Activated naive CD8-positive, alpha-beta T cell (primary cell): ENCODE results near the gene CUL9.

Experiments
- H3K27ac Mint-ChIP-seq: one replicate; pipeline ENCODE4 v1.8.0; 2021; ENCODE audit warnings: mixed read lengths
- H3K27me3 Mint-ChIP-seq: one replicate; pipeline ENCODE4 v1.8.0; 2021; ENCODE audit warnings: mixed read lengths
- H3K36me3 Mint-ChIP-seq: one replicate; pipeline ENCODE4 v1.8.0; 2021; ENCODE audit warnings: mixed read lengths
- H3K4me1 Mint-ChIP-seq: one replicate; pipeline ENCODE4 v1.8.0; 2021; ENCODE audit warnings: low read depth, mixed read lengths
- H3K4me3 Mint-ChIP-seq: one replicate; pipeline ENCODE4 v1.8.0; 2021; ENCODE audit warnings: mild to moderate bottlenecking, mixed read lengths
- H3K9me3 Mint-ChIP-seq: one replicate; pipeline ENCODE4 v1.8.0; 2021; ENCODE audit warnings: low read depth, mixed read lengths

Gene CUL9

DNA sequence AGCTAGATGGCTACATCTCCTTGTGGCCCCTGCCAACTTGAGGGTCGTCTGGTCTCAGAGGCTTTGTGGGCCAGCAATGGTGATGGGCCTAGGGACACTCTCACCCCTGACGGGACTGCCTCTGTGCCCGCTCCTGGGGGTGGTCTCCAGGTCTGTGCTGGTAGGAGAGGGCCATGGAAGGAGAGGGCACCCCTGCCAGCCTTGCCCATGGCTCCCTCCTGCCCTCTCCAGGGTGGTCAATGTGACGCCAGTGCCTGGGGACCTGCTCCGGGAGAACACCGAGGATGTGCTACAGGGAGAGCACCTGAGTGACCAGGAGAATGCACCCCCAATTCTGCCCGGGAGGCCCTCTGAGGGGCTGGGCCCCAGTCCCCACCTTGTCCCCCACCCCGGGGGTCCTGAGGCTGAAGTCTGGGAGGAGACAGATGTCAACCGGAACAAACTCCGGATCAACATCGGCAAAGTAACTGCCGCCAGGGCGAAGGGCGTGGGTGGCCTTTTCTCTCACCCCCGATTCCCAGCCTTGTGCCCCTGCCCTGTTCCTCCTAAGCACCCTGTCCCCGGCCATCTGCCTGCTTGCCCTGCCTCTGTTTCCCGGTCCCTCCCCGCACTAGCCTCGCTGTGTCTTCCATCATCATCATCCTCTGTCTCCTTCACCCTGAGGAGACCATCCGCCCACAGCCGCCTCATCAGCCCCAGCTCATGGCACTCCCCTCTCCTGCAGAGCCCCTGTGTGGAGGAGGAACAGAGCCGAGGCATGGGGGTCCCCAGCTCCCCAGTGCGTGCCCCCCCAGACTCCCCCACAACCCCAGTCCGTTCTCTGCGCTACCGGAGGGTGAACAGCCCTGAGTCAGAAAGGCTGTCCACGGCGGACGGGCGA lies 77.1 kb downstream of the CUL9 start:
- no peaks in the 10 kb centered on the region for H3K9me3 Mint-ChIP-seq
- peaks cover 7% of the 10 kb centered on the region for H3K27me3 Mint-ChIP-seq
- no peaks in the 10 kb centered on the region for H3K36me3 Mint-ChIP-seq
- no peak overlapping the region for H3K4me3 Mint-ChIP-seq
- H3K4me1 Mint-ChIP-seq = peaks cover 3% of the 10 kb centered on the region
- no peak overlapping the region for H3K27ac Mint-ChIP-seq

DNA sequence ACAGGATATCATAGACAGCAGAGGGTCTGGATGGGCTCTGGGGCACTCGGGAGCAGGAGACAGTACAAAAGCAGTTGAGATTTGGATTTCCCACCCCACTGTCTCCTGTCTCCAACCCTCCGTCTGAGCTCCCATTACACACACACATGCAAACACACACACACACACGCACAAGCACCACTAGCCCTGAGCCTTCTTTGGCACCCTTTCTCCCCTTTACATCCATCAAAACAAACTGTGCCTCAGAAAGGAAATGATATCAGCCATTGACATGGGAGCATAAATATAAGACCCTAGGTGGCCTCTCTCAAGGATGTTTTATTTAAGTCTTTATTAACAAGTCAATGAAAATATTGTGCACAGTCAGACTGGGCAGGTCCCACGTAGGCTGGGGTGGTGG lies 78.8 kb downstream of the CUL9 start:
- Mint-ChIP-seq H3K27ac (no peak overlapping the region), H3K4me1 (peaks cover 3% of the 10 kb centered on the region), H3K4me3 (no peak overlapping the region), H3K9me3 (no peaks in the 10 kb centered on the region), H3K27me3 (peaks cover 6% of the 10 kb centered on the region), H3K36me3 (no peaks in the 10 kb centered on the region)

DNA sequence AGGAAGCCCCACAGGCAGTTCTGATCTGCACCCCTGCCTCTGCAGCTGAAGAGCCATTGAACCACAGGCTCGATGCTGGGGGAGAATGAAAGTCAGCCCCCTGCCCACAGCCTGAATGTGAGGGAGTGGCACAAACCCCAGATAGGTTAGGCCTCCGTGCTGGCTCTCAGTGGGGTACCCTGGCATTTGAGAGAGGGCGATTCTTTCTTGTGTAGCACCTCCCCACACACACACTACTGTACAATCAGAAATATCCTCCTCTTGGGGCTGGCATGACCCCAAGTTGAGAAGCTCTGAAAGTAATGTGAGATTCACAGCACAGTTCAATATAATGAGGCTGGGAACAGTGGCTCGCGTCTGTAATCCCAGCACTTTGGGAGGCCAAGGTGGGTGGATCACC lies 79.2 kb downstream of the CUL9 start:
- Mint-ChIP-seq H3K4me1 (peaks cover 3% of the 10 kb centered on the region), H3K27ac (no peak overlapping the region), H3K36me3 (no peaks in the 10 kb centered on the region), H3K27me3 (peaks cover 6% of the 10 kb centered on the region), H3K9me3 (no peaks in the 10 kb centered on the region), H3K4me3 (no peak overlapping the region)

DNA sequence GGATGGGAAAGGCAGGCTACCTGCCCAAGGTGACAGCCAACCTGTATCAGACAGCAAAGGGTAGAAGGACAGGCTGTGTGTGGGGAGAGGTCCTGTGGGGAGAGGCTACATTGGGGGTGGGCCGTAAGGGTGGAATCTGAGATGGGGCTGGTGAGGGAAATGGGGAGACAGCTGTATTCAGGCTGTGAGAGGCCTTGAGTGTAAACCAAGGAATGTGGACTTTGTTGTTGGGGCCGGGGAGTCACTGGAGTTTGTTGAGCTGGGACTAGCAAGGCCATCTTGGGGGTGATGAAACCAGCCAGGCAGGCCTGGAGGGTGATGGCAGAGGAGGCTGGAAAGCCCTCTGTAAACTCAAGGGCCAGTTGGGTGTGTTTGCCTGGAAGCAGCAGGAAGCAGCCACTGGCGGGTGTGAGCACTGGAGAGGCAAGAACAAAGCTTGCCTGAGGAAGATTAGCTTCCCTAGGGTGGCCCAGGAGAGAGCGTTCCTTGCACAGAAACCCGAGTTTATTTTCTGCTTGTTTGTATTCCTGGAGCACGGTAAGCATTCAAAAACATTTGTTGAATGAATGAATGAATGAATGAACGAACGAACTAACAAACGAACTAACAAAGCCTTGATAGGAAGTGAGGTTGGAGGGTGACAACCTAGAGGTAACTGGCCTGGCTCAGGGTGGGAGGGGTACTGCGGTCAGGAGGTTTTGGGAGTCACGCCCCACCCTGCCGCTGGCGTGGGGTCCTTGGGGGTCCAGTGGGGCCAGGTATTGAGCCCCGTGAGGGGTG lies 80.2 kb downstream of the CUL9 start:
- Mint-ChIP-seq H3K4me1 (peaks cover 2% of the 10 kb centered on the region), H3K27me3 (peaks cover 3% of the 10 kb centered on the region), H3K9me3 (no peaks in the 10 kb centered on the region), H3K27ac (no peak overlapping the region), H3K4me3 (no peak overlapping the region), H3K36me3 (no peaks in the 10 kb centered on the region)

DNA sequence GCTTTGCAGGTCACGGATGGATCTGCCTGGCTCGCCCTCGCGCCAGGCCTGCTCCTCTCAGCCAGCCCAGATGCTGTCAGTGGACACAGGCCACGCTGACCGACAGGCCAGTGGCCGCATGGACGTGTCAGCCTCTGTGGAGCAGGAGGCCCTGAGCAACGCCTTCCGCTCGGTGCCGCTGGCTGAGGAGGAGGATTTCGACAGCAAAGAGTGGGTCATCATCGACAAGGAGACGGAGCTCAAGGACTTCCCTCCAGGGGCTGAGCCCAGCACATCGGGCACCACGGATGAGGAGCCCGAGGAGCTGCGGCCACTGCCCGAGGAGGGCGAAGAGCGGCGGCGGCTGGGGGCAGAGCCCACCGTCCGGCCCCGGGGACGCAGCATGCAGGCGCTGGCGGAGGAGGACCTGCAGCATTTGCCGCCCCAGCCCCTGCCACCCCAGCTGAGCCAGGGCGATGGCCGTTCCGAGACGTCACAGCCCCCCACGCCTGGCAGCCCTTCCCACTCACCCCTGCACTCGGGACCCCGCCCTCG lies 80.9 kb downstream of the CUL9 start:
- Mint-ChIP-seq H3K4me3 (no peak overlapping the region), H3K36me3 (no peaks in the 10 kb centered on the region), H3K9me3 (no peaks in the 10 kb centered on the region), H3K4me1 (no peaks in the 10 kb centered on the region), H3K27ac (no peak overlapping the region), H3K27me3 (peaks cover 3% of the 10 kb centered on the region)

DNA sequence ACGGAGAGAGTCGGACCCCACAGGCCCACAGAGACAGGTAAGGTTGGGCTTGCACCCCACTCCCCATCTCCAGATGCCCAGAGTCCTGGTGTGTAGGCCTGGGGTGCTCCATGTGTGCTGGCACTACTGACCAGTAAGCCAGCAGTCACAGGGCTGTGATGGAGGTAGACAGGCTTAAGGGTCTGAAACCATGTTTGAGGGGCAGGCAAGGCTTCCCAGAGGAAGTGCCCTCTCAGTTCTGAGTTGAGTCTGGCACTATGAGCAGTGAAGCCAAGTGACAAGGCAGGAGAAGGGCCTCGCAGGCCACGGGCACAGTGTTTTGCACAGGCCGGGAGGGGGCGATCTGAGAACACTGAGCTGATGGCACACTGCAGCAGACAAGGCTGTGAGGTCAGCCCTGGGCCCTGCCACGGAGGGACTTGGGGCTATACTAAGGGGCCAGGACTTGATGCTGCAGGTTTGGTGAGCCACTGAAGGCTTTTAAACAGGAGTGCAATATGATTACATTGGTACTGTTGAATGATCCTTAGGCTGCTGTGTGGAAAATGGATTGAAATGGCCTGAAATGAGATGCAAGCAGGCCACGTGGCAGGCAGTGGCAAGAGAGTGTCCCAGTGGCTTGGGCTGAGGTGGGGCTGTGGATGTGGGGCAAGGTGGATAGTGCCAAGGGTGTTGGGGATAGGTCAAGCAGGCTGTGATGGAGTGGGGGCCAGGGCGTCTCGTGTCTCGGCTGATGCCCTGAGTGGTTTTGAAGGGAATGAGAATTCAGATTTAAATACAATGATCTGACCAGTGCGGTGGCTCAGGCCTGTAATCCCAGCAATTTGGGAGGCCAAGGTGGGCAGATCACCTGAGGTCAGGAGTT lies 81.5 kb downstream of the CUL9 start:
- H3K4me1 Mint-ChIP-seq = no peaks in the 10 kb centered on the region
- no peak overlapping the region for H3K27ac Mint-ChIP-seq
- no peak overlapping the region for H3K4me3 Mint-ChIP-seq
- H3K36me3 Mint-ChIP-seq = no peaks in the 10 kb centered on the region
- no peaks in the 10 kb centered on the region for H3K9me3 Mint-ChIP-seq
- peaks cover 3% of the 10 kb centered on the region for H3K27me3 Mint-ChIP-seq

DNA sequence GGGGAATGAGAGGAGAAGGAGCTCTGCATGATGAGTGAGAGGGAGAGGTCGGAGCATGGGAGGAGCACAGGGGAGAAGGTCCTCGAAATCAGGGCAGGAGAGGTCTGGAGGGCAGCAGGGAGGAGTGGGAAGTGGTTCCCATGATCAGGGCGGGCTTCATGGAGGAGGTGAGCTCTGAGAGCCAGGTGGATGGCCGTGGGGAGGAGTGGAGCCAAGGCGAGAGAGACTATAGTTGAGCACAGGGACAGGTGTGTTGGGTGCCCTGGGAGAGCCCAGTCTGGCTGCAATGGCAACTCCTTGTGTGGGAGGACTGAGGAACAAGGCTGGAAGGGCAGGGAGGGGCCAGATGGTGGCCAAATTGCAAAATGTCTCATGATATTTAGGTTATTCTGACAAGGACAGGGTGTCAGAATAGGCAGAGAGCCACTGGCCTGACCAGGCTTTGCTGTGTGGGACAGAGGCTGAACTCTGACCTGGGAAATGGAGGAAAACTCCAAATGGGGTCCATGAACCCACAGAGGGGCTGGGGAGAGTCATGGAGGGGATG lies 82.7 kb downstream of the CUL9 start:
- H3K9me3 Mint-ChIP-seq = no peaks in the 10 kb centered on the region
- no peak overlapping the region for H3K4me3 Mint-ChIP-seq
- no peaks in the 10 kb centered on the region for H3K36me3 Mint-ChIP-seq
- H3K4me1 Mint-ChIP-seq = peaks cover 4% of the 10 kb centered on the region
- H3K27me3 Mint-ChIP-seq = peaks cover 3% of the 10 kb centered on the region
- no peak overlapping the region for H3K27ac Mint-ChIP-seq

DNA sequence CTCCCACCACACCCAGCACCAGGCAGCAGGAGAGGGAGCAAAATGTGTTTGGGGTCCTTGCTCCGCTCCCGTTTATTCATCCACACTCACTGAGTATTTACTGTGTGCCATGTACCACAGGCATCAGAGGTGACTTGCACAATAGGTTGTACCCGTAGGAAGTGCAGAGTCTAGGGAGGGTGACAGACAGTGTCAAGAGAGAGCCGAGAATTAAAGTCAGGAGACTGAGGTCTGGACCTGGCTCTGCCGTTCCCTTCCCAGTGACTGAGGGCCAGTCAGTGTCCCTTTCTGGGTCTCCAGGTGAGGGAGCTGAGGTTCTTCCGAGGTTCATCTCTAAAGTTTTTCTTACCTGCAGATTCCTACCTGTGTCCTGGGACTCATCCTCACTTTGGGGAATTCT lies 83.6 kb downstream of the CUL9 start:
- Mint-ChIP-seq H3K27ac (no peak overlapping the region), H3K27me3 (peaks cover 3% of the 10 kb centered on the region), H3K36me3 (no peaks in the 10 kb centered on the region), H3K9me3 (no peaks in the 10 kb centered on the region), H3K4me1 (peaks cover 9% of the 10 kb centered on the region), H3K4me3 (no peak overlapping the region)

DNA sequence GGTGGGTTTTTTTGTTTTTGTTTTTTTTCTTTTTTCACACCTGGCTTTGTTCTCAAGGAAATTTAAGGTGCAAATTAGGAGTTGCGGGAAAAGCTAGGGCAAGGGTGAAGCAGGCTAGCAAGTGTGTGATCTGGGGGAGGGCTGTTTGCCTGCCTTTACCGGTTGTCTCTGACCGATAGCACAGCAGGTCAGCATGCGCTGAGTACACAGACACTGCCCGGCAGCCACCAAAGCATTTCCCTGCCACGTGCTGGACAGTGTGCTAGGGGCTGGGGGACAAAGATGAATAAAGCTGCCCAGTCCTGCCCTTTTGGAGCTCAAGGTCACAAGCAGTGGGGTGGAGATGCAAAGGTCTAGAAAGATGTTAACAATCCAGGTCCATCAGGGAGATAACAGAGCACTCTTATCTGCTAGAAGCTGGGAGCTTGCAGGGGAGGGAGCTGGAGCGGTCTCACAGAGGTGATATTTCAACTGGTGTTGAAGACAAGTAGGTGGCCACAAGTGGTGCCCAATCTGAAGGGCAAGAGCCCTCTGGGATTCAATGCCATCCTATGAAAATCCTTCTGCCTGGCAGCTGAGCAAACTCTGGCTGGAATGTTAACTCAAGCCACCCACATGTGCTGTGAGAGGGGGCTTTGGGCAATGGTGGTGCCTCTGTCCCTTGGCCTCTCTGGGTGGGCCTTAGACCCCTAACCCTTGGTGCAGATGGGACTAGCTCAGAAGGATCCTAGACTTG lies 85.8 kb downstream of the CUL9 start:
- no peaks in the 10 kb centered on the region for H3K36me3 Mint-ChIP-seq
- peaks cover 10% of the 10 kb centered on the region for H3K4me1 Mint-ChIP-seq
- no peak overlapping the region for H3K4me3 Mint-ChIP-seq
- H3K9me3 Mint-ChIP-seq = no peaks in the 10 kb centered on the region
- peaks cover 3% of the 10 kb centered on the region for H3K27me3 Mint-ChIP-seq
- no peak overlapping the region for H3K27ac Mint-ChIP-seq

DNA sequence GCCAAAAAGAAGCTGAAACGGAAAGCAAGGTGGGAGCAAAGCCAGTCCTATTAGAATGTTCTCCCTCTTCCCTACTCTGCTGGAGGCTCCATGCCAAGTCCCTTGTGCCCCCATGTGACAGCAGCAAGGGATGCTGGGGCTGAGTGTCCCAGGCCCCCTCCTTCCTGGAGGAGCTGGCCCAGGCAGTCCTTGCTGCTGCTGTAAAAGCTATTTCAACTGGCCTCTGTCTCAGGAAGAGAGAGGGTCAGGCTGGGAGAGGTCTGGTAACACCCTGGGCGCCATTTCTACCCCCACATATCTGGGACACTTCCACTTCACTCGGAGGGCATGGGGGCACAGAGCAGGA lies 86.3 kb downstream of the CUL9 start:
- Mint-ChIP-seq H3K27ac (no peak overlapping the region), H3K4me3 (no peak overlapping the region), H3K9me3 (no peaks in the 10 kb centered on the region), H3K27me3 (peaks cover 3% of the 10 kb centered on the region), H3K4me1 (peaks cover 10% of the 10 kb centered on the region), H3K36me3 (no peaks in the 10 kb centered on the region)

DNA sequence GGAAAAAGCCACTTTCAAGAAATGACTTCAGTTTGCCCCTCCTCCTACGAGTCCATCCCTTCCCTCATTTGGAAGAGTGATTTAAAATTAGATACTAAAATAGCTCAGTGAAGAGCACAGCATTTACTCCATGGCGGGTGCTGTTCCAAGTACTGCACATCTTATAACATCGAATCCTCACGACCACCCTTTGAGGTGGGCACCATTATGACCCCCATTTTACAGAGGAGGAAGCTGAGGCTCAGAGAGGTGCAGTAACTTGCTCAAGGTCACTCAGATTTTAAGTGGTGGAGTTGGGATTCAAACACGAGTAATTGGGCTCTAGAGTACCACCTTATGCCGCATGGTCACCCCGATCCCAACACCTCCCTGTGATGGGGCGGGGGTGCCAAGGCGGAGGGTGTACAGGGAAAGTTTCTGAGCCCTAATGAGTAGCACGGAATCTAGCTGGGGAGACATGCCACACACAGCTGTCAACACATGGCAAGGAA lies 86.8 kb downstream of the CUL9 start:
- H3K36me3 Mint-ChIP-seq = no peaks in the 10 kb centered on the region
- peak overlapping the region; percentile 80 for H3K4me3 Mint-ChIP-seq
- H3K27ac Mint-ChIP-seq = no peak overlapping the region
- no peaks in the 10 kb centered on the region for H3K27me3 Mint-ChIP-seq
- no peaks in the 10 kb centered on the region for H3K9me3 Mint-ChIP-seq
- peaks cover 10% of the 10 kb centered on the region for H3K4me1 Mint-ChIP-seq

DNA sequence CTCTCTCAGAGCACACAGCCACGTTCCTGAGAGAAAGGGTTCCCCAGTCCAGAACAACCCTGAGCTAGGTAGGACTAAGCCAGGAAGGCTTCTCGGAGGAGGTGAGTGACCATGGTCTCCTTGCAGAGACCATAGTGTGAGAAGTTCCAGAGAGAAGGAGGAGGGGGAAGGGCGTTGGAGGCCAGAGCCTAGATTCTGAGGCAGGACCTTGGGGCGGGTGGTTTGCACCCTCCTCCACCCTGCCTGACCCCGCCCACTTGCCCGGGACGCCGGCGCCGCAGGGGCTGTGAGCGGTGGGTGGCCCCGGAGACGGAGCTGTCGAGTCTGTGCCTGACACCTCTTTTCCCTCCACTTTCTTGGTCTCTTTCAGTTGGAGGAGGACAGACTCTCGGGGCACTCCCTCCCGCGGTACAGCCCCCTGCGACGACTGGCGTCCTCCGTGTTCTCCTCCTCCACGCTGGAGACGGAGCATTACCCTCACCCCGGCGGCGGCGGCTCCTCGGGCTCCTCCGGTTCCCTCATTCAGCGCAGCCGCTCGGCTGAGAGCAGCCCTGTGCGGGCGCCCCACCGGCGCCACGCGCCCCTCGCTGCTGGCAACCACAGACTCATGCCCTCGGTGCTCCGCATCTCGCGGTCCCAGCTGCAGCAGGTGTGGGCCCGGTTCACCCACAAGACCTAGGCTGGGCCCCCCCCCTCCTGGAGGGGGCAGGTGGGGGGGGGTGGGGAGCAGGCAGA lies 87.4 kb downstream of the CUL9 start:
- no peaks in the 10 kb centered on the region for H3K9me3 Mint-ChIP-seq
- H3K4me1 Mint-ChIP-seq = peaks cover 10% of the 10 kb centered on the region
- no peak overlapping the region for H3K27ac Mint-ChIP-seq
- H3K36me3 Mint-ChIP-seq = no peaks in the 10 kb centered on the region
- H3K27me3 Mint-ChIP-seq = no peaks in the 10 kb centered on the region
- H3K4me3 Mint-ChIP-seq = peak overlapping the region; percentile 80

DNA sequence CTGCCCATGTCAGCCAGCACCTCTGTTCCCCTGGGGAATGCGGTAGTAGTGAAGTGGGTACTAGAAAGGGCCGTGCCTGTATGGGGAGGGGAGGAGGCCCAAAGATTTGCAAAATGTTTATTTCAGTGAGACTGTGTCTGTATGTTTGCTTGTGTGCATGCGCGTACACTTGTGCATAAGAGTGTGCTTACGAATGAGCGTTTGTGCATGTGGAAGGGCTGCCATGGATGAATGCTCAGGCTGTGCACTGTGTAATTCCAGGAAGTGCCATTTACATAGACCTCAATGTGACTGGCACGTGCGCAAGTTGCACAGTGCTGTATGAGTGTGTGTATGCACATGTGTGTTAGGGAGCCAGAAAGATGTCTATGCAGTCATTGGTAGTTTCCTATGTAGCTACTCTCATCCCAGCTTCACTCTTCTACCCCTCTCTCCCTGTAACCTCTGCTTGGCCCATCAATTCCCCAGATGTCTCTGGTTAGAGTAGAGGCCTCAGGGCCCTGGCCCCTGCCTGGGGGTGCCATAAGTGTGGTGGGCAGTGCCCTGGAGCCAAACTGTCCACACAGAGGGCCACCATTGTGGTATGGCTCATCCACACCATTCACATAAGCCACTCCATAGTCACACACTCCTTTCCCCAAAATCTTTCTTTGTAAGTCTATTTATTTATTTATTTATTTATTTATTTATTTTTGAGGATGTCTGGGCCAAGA lies 89.3 kb downstream of the CUL9 start:
- Mint-ChIP-seq H3K27me3 (no peaks in the 10 kb centered on the region), H3K36me3 (no peaks in the 10 kb centered on the region), H3K4me3 (no peak overlapping the region), H3K4me1 (peaks cover 16% of the 10 kb centered on the region), H3K9me3 (no peaks in the 10 kb centered on the region), H3K27ac (no peak overlapping the region)
